GM18508 (cell line): ENCODE results near the gene COL13A1.

ENCODE experiments used
- ATAC-seq: cut with Tn5 transposase; IDR thresholded peaks from one replicate; pipeline ENCODE4 v1.9.1; 2021; ENCODE audit warnings: moderate number of reproducible peaks; ENCODE audit not compliant: insufficient read depth, unreplicated experiment

COL13A1 gene

DNA sequence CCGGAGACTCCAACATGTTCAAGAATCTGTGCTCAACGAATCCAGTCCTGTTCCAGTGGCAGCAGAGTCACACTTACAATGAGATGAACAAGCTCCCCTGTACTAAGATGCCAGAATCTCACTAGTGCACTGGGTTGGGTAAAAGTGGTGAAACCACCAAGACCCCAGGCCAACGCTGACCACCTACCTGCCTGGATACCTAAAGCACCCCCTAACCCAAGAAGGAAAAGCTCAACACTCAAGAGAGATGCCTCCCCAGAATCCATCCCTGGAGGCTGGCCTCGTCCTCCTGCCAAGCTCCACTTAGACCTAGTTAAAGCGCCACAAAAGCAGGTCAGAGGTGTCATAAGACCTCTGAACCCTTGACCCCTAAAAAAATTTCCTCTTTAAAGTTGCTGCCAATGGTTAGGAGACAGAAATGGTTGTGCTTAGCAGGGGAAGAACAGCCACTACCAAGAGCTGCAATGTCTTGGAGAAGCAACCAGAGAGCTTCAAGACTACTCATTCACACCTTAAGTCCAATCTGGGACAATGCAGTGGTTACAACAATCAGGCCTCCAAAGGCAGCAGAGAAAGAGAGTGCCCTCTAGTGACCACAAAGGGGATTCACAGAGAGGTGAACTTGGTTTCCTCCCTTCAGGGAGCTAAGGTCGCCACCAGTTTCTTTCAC, 156.3 kb downstream of the COL13A1 start:
- no peak for ATAC-seq

DNA sequence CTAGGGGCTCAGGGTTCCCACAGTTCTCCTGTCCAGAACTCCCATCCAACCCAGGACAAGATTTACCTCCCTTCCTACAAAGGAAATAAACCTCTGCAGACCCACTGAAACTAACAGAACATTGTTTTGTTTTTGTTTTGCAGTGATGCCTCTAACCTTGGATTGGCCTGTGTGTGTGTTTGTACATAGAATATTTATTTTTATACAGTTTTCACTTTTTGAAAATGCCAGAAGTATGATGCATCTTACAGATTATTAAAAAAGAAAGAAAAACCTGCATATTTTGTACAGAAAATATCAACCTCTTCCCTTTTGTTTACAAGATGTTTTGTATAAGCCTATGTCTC, 156.8 kb downstream of the COL13A1 start:
- ATAC-seq = no peak

DNA sequence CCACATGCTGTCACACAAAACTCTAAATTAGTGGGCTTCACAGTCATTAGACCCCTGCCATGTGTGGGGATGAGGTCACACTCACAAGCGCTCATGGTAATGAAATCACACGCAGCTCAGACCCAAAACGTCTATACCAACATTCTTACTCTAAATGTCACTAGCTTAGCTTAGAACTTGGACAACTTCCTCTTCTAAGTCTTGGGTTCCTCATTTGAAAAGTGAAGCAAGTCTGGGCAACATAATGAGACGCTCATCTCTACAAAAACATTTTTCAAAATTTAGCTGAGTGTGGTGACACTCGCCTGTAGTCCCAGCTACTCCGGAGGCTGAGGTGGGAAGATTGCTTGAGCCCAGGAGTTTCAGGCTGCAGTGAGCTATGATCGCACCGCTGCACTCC, 158.2 kb downstream of the COL13A1 start:
- no peak for ATAC-seq

DNA sequence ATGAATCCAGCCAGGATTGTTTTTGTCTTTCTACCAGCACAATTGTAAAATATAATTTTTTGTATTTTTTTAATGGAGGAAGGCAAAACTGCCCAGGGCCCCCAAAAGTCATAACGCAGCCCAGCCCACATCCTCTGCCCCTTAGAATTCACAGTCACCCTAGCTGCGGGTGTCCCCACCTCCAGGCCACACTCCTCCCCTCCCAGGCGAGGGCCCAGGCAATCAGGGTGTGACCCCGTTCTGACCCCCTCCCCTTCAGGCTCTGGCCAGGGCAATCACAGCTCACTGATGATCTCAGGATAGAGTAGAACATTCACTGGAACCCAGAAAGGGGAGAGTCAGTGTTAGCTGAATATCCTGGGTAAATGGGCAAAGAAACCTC, 158.9 kb downstream of the COL13A1 start:
- ATAC-seq = no peak

DNA sequence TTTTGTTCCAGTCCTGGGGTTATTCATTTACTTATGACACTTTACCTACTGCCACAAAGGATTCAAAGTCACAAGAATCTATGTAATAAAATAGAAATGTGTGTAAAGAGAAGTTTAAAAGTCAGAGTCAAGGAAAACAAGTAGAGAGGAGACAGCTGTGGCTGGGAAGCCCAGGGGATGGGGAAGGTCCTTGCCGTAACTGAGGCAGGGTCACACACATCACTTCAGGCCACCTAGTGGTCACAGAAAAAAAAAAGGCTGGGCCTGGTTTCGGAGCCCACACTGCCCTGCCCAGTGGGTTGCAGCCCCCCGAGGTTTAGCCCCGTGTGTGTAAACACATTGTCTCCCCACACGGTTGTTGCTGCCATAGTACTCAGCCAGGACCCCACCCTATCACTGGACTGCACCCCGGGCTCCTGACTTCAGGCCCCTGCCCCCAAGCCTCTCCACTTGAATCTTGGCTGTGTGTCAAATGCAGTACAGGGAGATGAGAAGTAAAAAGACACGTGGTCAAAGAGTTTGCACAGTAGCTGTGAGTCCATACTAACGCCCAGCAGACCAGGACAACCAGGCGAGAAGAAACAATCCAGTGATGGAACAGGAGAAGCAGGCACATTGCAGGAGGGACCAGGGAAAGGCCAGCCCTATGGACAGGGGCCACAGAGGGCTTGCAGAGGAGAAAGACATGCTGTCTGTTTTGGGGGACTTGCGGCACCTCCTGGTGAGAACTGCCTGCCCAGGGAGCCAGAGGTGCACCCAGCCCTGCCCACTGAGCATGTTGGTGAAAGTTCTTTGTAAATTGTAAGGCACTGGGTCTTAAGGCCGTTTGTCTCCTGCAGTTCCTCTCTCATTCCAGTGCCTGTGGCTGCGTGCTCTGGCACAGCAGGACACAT, 159.5 kb downstream of the COL13A1 start:
- no peak for ATAC-seq

DNA sequence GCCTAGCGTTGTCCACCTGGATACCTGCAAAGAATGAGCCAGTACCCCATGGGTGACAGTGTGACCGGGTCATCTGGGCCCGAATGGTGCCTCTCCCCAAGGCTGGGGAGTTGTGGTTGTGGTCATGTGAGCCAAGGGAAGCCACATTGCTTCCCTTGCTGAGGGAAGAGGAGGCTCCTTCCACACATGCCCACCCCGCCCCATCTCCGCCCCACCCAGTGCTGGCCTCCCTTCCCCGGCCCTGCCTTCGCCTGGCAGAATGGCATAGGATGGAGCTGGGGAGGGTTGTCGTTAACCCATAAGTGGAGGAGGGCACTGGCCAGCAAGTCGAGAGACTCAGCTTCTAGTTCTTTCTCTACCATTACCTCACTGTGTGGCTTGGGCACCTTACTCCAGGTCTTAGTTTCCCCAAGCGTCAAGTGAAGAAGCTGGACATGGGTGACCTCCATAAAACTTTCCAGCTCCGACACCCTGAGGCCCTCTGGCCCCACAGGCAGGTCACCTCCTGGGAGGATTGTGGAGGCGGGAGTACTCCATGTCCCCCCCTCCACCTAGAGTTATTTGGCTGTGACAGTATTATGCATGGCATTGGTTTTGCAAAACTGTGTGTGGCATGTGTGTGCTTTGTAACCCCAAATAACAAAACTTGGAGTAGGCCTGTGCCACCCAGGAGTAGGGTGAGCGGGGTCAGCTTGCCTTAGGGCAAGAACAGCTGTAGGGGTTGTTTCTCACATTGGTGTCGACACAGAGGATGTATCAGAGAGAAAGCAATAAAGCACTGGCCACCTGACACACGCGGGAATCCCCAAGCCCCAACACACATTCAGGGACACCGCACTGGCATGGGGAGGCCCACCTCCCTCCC, 160.4 kb downstream of the COL13A1 start:
- no peak for ATAC-seq

DNA sequence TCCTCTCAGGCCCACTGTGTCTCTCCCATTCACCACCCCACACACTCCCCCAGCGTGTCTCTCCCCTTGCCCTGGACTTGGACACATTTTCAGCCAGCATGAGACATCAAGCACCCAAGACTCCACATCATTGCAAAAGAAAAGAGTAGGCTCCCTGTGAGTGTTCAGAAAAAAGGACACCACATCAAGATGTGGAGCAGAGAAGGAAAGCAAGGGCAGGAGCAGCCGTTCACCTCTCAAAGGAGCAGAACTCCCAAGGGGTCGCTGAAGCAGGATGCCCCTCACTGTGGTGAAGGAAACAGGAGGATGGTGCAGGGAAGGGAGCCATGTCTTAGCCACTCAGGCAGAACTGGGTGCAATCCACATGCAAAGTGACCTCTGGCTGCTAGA, 161.0 kb downstream of the COL13A1 start:
- no peak for ATAC-seq

DNA sequence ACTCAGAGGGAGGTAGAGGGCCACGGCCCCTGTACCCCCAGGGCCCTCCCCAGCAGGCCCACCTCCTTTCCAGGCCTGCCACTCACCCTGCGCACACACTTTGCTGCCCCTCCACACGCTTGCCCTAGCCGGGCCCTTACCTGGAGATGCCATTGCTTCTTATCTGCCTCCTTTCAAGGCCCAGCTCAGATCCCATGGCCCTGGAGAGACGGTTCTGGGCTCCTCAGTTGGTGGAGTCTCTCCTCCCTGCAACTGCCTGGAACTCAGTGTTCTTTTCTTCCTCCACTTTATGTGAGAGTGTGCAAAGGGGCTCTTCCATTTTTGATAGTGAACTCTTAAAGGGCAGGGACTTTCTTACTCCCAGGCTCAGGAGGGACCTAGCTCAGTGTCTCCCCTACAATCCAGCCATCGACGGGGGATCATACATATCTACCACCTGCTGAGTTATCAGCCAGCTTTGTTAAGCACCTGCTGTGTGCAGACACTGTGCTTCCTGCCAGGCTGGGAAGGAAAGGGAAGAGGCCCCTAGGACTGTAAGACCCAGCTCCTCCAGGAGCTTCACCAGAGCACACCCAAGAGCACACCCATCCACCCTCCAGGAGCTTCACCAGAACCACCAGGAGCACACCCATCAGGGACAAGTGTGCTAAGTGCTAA, 161.6 kb downstream of the COL13A1 start:
- no peak for ATAC-seq

DNA sequence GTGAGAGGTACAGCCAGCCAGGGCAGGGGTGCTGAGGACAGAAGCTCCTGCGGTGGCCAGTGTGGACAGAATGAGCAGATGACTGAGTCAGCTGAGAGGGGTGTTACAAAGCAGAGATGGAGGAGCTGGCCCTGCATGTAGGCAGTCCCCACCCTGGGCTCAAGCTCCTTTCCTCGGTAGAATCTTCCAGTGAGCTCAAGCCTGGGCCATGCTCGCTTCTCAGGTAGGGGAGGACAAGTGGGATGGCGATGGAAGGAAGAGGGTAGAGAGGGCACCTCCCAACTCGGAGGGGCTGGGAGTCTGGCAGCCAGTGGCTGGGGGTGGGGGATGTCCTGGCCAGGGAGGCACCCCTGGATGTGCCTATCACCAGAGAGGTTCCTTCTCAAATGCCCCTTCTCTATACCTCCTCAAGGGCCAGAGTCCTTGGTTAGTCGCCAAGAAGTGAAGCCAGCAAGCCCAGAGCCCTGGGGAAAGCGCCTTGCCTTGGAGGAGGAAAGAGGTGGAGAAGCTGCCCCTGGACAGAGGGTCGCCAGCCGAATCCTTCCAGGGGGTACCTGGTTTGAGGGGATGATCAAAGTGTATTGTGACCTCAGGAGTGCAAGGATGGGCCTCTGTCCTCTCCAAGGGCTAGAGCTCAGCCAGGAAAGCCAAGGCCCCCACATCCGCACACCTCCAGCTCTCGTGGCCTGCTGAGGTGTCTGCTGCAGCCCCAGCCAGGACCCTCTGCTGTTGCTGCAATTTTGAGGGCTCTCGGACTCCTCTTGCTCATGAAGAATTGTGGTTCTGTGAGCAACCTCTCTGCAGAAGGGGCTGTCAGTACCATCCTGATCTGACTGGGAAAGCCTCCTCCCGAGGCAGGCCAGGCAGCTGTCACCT, 162.4 kb downstream of the COL13A1 start:
- no peak for ATAC-seq

DNA sequence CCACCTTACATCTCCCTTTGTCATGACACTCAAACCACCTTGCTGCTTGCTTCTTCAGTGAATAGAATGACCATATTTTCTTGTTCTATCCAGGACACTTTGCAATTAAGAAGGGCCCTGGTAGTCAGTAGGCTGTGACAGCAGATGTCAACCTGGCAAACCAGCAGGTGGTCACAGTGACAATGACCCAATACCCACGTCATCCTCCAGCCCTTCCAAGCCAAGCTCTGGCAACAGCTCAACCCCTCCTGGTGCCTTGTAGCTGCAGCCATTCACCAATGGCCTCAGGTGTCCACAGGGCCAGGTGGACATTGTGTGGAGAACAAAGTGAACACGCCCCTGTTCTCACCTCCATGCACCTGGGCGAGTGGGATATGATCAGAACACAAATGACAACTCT, 163.4 kb downstream of the COL13A1 start:
- no peak for ATAC-seq

DNA sequence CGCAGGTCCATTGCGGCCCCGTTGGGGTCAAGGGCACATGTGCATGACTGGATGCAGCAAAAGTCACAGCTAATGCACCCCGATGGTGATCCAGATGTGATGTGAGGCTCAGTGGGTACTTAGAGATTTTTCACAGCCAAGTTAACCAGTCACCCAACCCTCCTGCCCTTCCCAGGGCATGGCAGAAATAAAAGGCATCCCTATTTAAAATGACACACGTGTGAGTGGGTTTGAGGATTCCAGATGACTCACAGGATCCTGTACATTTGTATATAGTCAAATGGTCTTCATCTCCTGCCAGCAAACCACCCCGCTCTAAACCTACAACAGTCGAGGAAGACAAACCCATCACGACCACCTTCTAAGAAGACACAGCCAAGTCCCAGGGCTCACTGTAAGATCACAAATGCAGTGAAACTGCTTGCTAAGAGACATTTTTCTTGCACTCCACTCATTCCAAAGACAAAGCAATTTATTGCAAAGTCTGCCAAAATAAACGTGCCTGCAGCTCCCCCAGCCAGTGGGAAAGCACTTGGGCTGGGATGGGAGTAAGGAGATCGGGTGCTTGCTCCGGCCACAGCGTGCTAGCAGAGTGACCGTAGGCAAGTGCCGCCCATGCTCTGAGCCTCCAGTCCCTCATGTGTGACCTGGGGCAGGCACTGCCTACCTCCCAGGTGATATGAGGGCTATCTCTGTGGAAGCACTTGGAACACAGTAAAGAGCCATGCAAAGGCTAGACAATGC, 164.4 kb downstream of the COL13A1 start:
- ATAC-seq = no peak

DNA sequence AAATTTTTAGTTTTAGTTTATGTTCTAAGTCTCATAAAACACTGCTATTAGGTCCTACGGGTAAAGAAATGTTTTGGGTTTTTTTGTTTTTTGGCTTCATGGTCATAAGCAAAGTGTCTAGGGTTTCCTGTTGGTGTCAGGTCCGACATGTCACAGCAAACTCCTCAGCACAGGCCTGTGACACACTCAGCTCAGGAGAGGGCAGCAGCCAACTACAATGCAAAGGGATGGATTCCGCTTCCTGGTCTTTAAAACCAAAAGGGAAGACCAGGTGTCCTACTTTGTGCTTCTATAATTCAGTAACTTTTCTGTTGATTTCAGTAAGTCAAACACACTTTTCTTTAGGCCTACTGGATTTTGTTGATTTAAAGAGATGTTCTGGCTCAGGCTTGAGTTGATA, 167.1 kb downstream of the COL13A1 start:
- ATAC-seq = no peak

DNA sequence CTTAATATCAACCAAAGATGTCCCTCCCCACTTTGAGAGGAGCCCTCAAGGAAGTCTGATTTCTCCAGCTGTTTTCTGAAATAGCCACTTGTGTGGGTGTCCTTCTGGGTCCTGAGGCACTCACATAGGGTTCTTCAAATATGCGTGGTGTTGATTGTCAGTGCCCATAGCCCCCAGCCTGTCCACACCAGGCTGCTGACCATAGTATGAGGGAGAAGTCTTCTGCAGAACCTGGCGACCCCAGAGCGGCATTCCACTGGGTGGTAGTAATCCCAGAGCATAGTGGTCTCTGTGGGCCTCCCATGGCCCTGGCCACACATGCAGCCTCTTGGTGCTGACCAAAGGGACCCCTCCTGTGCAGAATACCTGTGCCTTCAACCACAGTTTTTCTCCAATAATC, 168.3 kb downstream of the COL13A1 start:
- ATAC-seq = no peak

DNA sequence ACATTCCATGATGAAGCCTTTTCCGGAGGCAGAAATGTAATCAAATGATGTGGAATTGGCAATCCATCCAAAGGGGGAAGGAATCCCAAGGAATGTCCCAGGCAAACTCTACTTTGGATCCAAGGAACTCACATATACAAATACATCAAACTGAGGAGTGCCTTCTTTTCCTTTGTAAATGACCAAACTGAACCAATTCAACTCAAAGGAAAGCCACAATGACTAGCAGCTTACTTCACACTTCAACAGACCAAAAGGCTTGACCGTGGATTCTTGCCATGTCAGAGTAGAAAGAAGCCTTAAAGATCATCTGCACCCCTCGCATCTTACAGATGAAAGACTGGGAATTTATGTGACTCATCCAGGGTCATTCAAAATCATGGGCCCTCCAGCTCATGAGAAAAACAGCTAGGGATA, 171.3 kb downstream of the COL13A1 start:
- no peak for ATAC-seq

DNA sequence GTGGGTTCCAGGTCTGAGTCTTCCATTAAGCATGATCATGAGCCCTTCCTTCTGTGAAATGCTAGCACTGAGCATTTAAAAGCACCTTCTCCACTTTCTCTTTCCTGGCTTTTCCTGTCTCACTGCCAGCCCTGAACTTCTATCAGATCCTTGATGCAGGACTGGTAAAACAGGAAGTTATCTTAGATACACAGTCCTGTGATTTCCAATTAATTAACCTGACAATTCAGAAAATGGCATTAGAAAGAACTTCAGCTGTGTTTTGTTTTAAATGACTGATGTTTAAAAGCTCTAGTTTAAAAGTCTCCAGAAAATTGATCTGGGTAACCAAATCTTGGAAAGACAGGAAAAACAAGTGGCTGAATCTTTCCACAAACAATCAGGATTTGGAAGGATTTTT, 172.0 kb downstream of the COL13A1 start:
- no peak for ATAC-seq

DNA sequence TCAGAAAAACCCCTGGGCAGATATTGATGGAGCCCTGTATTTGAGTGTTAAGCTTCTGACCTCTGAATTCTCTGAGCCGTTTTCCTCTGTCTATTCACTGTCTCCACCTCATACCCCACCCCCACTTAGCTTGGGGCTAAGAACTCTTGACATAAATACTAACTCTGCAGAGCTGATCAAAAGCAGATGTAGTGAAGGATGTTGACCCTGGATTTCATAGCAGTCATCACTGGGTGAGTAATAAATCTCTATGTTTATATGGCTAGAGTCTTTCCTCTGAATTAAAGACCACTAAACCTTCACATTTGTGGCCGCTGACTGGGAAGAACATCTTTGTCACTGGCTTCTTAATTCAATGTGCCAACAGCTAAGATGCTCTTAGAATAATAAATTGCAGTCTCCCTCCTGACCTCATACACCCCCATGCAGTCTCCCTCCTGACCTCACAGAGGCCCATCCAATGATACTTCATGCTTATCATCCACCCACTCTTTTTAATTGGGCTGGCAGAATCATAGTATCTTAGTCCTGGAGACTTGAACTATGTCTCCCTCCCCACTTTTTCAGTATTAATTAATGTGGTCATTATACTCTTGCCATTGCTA, 172.9 kb downstream of the COL13A1 start:
- no peak for ATAC-seq

DNA sequence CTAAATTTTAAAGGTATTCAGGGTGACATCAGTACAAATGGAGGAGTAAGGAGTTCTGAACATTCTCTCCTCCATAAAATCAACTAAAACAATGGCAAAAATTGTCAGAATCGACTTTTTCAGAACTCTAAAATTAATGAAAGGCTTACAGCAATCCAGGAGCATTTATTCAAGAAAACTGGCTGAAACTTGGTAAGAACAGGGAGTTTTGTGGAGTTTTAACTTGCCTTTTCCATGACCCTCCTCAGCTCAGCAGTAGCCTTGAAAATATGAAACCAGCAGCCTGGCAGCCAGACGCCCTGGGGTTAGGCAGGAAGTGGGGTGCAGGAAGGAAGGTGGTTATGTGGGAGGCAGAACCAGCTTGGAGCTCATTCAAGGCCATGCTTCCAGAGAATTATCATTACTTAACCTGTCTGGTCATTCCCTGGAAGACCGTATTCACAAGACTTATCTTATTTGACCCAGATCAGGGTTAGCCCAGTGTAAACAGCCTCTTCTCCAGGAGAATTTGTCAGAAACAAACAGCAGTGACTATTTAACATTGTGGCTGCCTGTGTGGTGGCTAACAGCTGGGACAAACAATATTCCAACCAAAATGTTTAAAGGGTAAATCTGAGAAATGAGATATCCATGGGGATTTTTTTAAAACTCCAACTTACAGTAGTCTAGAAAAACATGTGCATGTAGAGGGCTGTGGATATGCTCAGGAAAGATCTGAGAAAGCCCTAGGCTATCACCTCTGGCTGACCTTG, 175.3 kb downstream of the COL13A1 start:
- ATAC-seq = no peak

DNA sequence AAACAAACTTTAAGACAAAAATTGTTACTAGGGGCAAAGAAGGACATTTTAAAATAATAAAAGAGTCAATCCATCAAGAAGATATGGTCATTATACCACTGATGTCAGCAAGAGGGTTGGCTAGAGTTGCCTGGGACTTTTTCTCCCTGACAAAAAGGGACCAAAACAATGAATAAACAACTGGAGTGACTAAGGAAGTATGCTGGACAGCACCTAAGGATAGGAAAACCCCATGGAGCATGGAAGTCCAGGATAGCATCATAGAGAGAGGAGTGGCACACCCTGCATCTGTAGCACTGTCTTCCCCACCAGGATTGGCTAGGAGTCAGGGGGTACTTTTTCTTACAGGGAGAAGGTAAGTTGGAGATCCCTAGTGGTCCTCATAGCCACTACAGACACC, 177.5 kb downstream of the COL13A1 start:
- ATAC-seq = no peak
